ENCODE measurements around the gene LCE3B. TPM values are rescaled to one million over a fixed set of nuclear protein-coding genes. Genes with fewer than 3 reads are reported as not detected.
A peak's percentile ranks its signal among the peaks of the same experiment; 100 is the strongest.

LCE3B gene
- total RNA-seq, 1 donor from 2014 or later = not detected

DNA sequence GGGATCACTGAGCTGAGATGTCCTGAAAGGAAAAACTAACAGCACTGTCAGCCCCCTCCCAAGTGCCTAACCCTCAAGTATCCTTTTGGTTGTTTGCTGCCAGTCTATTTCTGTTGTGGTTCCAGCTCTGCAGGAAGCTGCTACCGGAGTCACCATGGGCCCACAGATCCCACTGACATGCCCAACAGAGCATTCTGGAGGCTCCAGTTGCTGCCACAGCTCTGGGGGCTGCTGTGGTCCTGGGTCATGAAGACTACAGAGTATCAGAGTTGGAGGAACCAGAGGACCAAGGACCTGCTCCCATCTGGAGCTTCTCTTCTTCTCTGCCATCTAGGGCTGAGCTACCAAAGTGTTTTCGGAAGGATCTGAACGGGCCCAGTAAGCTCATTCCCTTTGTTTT is 8.4 kb downstream of the LCE3B start:
- Mint-ChIP-seq H3K9me3 (ENCODE audit: unreplicated experiment) (peaks cover 18% of the 10 kb centered on the region), H3K27ac (ENCODE audit: unreplicated experiment) (no peak overlapping the region), H3K36me3 (ENCODE audit: low read depth, unreplicated experiment) (peaks cover 7% of the 10 kb centered on the region), H3K27me3 (ENCODE audit: unreplicated experiment) (peaks cover 2% of the 10 kb centered on the region), H3K4me3 (ENCODE audit: unreplicated experiment) (no peak overlapping the region), H3K4me1 (ENCODE audit: unreplicated experiment) (peaks cover 17% of the 10 kb centered on the region)
- DNase-seq (ENCODE audit: low spot score) = no peak
- TF ChIP-seq, protein P1, sequence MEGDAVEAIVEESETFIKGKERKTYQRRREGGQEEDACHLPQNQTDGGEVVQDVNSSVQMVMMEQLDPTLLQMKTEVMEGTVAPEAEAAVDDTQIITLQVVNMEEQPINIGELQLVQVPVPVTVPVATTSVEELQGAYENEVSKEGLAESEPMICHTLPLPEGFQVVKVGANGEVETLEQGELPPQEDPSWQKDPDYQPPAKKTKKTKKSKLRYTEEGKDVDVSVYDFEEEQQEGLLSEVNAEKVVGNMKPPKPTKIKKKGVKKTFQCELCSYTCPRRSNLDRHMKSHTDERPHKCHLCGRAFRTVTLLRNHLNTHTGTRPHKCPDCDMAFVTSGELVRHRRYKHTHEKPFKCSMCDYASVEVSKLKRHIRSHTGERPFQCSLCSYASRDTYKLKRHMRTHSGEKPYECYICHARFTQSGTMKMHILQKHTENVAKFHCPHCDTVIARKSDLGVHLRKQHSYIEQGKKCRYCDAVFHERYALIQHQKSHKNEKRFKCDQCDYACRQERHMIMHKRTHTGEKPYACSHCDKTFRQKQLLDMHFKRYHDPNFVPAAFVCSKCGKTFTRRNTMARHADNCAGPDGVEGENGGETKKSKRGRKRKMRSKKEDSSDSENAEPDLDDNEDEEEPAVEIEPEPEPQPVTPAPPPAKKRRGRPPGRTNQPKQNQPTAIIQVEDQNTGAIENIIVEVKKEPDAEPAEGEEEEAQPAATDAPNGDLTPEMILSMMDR (IDR thresholded peaks at IDR 0.05; ENCODE audit: unreplicated experiment) = no peak

DNA sequence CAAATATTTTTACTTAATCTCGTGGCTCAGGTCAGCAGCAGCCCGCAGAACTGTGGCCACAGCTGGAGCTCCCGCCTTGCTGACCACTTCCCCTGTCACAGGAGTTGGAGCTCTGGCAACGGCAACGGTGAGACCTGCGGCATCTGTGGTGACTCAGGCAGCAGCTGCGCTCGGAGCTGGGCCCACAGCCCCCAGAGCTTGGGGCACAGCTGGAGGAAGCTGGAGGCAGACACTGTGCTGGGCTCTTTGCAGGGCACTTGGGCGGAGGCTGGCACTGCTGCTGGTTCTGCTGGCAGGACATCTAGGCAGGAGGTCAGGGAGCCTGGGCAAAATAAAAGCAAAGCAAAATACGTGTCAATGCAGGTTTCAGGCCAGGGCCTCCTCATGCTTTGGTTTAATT is 9.2 kb downstream of the LCE3B start, which contains the start of gene LCE3A:
Gene LCE3A (minus strand): TSS at position 301 of the 400 bp plus-strand sequence. CDS start 0 bp downstream, at position 301.
- H3K4me3 Mint-ChIP-seq (ENCODE audit: unreplicated experiment) = no peak within 1 kb of the TSS
- peaks cover 13% of the 10 kb centered on the region for H3K9me3 Mint-ChIP-seq (ENCODE audit: unreplicated experiment)
- no peak within 1 kb of the TSS for H3K27ac Mint-ChIP-seq (ENCODE audit: unreplicated experiment)
- H3K36me3 Mint-ChIP-seq (ENCODE audit: low read depth, unreplicated experiment) = peaks cover 7% of the 10 kb centered on the region
- H3K27me3 Mint-ChIP-seq (ENCODE audit: unreplicated experiment) = peaks cover 2% of the 10 kb centered on the region
- H3K4me1 Mint-ChIP-seq (ENCODE audit: unreplicated experiment) = peaks cover 17% of the 10 kb centered on the region
- no peak for DNase-seq (ENCODE audit: low spot score)
- TF ChIP-seq, protein P1 (IDR thresholded peaks at IDR 0.05; ENCODE audit: unreplicated experiment) = no peak

DNA sequence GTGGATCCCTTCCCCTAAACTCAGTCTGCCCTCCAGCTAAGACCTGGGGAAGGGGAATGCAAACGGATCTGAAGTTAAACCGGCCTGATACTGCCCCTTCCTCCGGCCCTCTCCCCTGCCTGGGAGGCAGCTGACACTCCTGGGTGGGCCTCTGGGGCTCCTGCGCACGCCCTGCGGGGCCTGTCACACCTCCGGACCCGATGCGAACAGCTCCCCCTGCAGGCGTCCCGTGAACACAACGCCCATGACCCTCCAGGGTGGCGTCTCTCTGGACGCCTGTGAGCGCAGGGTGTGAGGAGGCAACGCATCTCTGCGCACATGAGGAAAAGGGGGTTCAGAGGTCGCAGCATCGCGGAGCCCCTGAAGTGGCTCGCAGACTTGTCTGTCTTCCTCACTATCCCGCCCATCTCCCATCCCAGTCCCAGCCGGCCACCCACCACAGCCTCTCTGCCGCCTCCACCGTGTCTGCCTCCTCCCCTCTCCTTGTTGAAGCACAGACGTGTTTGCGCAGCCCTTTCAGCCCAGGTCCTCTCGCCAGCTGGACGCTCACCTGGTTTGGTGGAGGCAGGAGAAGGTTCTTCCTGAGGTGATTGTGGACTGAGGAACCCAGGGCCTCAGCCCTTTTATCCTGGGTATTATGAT is 9.7 kb downstream of the LCE3B start:
- H3K27ac Mint-ChIP-seq (ENCODE audit: unreplicated experiment) = no peak overlapping the region
- H3K9me3 Mint-ChIP-seq (ENCODE audit: unreplicated experiment) = peaks cover 11% of the 10 kb centered on the region
- H3K27me3 Mint-ChIP-seq (ENCODE audit: unreplicated experiment) = peaks cover 2% of the 10 kb centered on the region
- no peak overlapping the region for H3K4me3 Mint-ChIP-seq (ENCODE audit: unreplicated experiment)
- peaks cover 17% of the 10 kb centered on the region for H3K4me1 Mint-ChIP-seq (ENCODE audit: unreplicated experiment)
- DNase-seq (ENCODE audit: low spot score) = no peak
- H3K36me3 Mint-ChIP-seq (ENCODE audit: low read depth, unreplicated experiment) = peaks cover 7% of the 10 kb centered on the region
- TF ChIP-seq, protein P1 (IDR thresholded peaks at IDR 0.05; ENCODE audit: unreplicated experiment) = peak; percentile 44

DNA sequence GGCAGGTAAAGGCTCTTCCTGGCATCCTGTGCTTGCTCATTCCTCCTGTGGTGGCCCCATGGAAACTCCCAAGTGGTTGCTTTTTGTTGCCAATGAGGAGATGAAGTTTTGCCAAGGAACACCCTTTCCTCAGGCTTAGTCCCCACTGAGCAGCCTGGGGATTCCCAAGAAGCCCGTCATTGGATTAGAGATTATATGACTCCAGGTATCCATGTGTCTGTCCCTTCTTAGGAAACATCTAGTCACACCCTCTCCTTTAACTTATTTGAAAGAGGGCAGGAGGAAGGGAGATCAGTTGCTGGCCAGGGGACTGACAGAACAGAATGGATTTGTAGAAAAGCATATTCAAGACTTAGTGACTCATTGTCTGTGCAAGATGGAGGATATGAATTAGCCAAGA is 13.1 kb downstream of the LCE3B start:
- Mint-ChIP-seq H3K36me3 (ENCODE audit: low read depth, unreplicated experiment) (no peaks in the 10 kb centered on the region), H3K4me3 (ENCODE audit: unreplicated experiment) (no peak overlapping the region)
- TF ChIP-seq, protein P1 (IDR thresholded peaks at IDR 0.05; ENCODE audit: unreplicated experiment) = no peak

DNA sequence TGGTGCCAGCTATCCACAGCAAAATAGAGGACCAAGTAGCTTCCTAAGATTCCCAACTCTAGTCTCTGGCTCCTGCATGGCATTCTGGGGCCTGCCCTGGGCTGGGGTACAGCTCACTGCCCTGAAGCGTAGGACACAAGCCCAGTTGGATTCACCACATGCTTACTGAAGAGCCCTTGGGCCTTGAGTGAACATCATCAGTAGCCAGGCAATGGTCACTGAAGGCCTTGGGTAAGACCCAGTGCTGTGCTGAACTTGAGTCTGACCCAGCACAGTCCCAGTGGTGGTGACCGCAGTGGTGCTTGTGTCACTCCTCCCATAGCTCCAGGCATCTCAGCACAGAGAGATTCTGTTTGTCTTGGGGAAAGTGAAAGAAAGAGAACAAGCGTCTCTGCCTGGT is 17.0 kb downstream of the LCE3B start:
- Mint-ChIP-seq H3K4me3 (ENCODE audit: unreplicated experiment) (no peak overlapping the region), H3K27ac (ENCODE audit: unreplicated experiment) (no peak overlapping the region), H3K36me3 (ENCODE audit: low read depth, unreplicated experiment) (no peaks in the 10 kb centered on the region), H3K4me1 (ENCODE audit: unreplicated experiment) (peaks cover 4% of the 10 kb centered on the region), H3K27me3 (ENCODE audit: unreplicated experiment) (no peaks in the 10 kb centered on the region), H3K9me3 (ENCODE audit: unreplicated experiment) (no peaks in the 10 kb centered on the region)
- TF ChIP-seq, protein P1 (IDR thresholded peaks at IDR 0.05; ENCODE audit: unreplicated experiment) = no peak
- no peak for DNase-seq (ENCODE audit: low spot score)

More for the DNA sequence above, 13.1 kb downstream of the LCE3B start:
- Mint-ChIP-seq H3K9me3 (ENCODE audit: unreplicated experiment) (no peaks in the 10 kb centered on the region), H3K27me3 (ENCODE audit: unreplicated experiment) (peaks cover 2% of the 10 kb centered on the region), H3K27ac (ENCODE audit: unreplicated experiment) (no peak overlapping the region), H3K4me1 (ENCODE audit: unreplicated experiment) (peaks cover 17% of the 10 kb centered on the region)
- no peak for DNase-seq (ENCODE audit: low spot score)
